Uterus (tissue), 2 donors: Measurements from ENCODE around the gene HIF1AN.

Source experiments
- POLR2A ChIP-seq, 2 donors: fragments of 450-650 bp; IDR thresholded peaks; one replicate each; pipeline ENCODE4 v1.6.1; 2016; ENCODE audit warnings: antibody characterized with exemption in 2 of 2, mild to moderate bottlenecking in 1 of 2, moderate library complexity in 1 of 2
- TF ChIP-seq, protein P1 (sequence below), 4 experiments: fragments of 200-600 bp in 2 of 4; fragments of 450-650 bp in 2 of 4; sonication (generic) in 2 of 4; IDR thresholded peaks; one replicate each; pipeline ENCODE4 v1.5.1; 2016 to 2019; ENCODE audit warnings: antibody characterized with exemption in 4 of 4, mild to moderate bottlenecking in 2 of 4, moderate library complexity in 1 of 4

DNA sequence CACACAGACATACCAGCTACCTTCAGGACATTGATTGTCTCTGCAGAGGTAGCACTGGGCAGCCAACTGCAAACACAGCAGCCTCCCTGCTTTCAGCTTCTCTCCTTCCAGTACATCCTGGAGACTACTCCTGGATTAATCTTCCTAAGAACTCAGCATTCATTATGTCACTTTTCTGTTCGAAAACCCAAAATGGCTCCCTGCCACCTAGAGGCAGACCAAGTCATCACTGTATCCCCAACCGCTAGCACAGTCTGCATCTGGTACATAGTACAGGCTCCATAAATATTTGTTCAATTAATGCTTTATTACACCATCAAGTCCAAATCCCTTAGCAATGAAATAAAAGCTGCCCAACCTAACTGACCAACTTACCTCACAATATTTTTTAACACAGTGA, 11.1 kb upstream of the HIF1AN start:
- TF ChIP-seq POLR2A (IDR thresholded peaks at IDR 0.05), result no peak
- TF ChIP-seq, protein P1, sequence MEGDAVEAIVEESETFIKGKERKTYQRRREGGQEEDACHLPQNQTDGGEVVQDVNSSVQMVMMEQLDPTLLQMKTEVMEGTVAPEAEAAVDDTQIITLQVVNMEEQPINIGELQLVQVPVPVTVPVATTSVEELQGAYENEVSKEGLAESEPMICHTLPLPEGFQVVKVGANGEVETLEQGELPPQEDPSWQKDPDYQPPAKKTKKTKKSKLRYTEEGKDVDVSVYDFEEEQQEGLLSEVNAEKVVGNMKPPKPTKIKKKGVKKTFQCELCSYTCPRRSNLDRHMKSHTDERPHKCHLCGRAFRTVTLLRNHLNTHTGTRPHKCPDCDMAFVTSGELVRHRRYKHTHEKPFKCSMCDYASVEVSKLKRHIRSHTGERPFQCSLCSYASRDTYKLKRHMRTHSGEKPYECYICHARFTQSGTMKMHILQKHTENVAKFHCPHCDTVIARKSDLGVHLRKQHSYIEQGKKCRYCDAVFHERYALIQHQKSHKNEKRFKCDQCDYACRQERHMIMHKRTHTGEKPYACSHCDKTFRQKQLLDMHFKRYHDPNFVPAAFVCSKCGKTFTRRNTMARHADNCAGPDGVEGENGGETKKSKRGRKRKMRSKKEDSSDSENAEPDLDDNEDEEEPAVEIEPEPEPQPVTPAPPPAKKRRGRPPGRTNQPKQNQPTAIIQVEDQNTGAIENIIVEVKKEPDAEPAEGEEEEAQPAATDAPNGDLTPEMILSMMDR (IDR thresholded peaks at IDR 0.05), result no peak
